ENCODE measurements around the gene CLASP2. TPM values are rescaled to one million over a fixed set of nuclear protein-coding genes. Genes with fewer than 3 reads are reported as not detected.

Gene CLASP2
- total RNA-seq, 1 donor from 2014 or later, result 69.4 TPM

- peak; percentile 67 for ATAC-seq
- no peak for DNase-seq (ENCODE audit: missing footprints)
- intact Hi-C loops (cut with DNase I), result no loop called here
Measured at GRCh38 chr3:33579840-33580239, 138.2 kb downstream of the CLASP2 start.

- intact Hi-C loops (cut with DNase I), result no loop called here
- no peak for DNase-seq (ENCODE audit: missing footprints)
- ATAC-seq, result no peak
Measured at GRCh38 chr3:33579178-33579510, 138.9 kb downstream of the CLASP2 start.

- DNase-seq (ENCODE audit: missing footprints) (no peak), ATAC-seq (no peak)
- intact Hi-C loops (cut with DNase I), result no loop called here
Measured at GRCh38 chr3:33578325-33579177, 139.5 kb downstream of the CLASP2 start.

- intact Hi-C loops (cut with DNase I), result no loop called here
Measured at GRCh38 chr3:33577588-33577987, 140.5 kb downstream of the CLASP2 start.

GRCh38 chr3:33577173-33577572 lies 140.9 kb downstream of the CLASP2 start:
- intact Hi-C loops (cut with DNase I), result no loop called here
- ATAC-seq, result no peak

More at GRCh38 chr3:33577588-33577987, 140.5 kb downstream of the CLASP2 start:
- no peak for DNase-seq (ENCODE audit: missing footprints)
- no peak for ATAC-seq

GRCh38 chr3:33575311-33575710 lies 142.7 kb downstream of the CLASP2 start:
- intact Hi-C loops (cut with DNase I), result no loop called here
- DNase-seq (ENCODE audit: missing footprints) (no peak), ATAC-seq (no peak)

More at GRCh38 chr3:33577173-33577572, 140.9 kb downstream of the CLASP2 start:
- no peak for DNase-seq (ENCODE audit: missing footprints)

- no peak for ATAC-seq
- intact Hi-C loops (cut with DNase I), result no loop called here
- DNase-seq (ENCODE audit: missing footprints), result no peak
Measured at GRCh38 chr3:33557829-33558228, 160.2 kb downstream of the CLASP2 start.

- DNase-seq (ENCODE audit: missing footprints), result no peak
- intact Hi-C loops (cut with DNase I), result no loop called here
- no peak for ATAC-seq
Measured at GRCh38 chr3:33557279-33557678, 160.8 kb downstream of the CLASP2 start.

- ATAC-seq (no peak), DNase-seq (ENCODE audit: missing footprints) (no peak)
- intact Hi-C loops (cut with DNase I), result no loop called here
Measured at GRCh38 chr3:33547101-33547500, 171.0 kb downstream of the CLASP2 start.

- ATAC-seq, result no peak
- no peak for DNase-seq (ENCODE audit: missing footprints)
- intact Hi-C loops (cut with DNase I), result no loop called here
Measured at GRCh38 chr3:33544126-33544525, 173.9 kb downstream of the CLASP2 start.

GRCh38 chr3:33543601-33544000 lies 174.5 kb downstream of the CLASP2 start:
- no peak for ATAC-seq
- intact Hi-C loops (cut with DNase I), result no loop called here
- no peak for DNase-seq (ENCODE audit: missing footprints)

GRCh38 chr3:33541918-33542317 lies 176.1 kb downstream of the CLASP2 start:
- intact Hi-C loops (cut with DNase I), result no loop called here
- DNase-seq (ENCODE audit: missing footprints) (no peak), ATAC-seq (no peak)

GRCh38 chr3:33538678-33539339 lies 179.2 kb downstream of the CLASP2 start:
- intact Hi-C loops (cut with DNase I), result no loop called here
- DNase-seq (ENCODE audit: missing footprints), result no peak
- peak; percentile 70 for ATAC-seq

- intact Hi-C loops (cut with DNase I), result loop anchor here (2.0 kb wide), 1 partner anchor 96 kb away; the partner anchor contains the start of gene UBP1
Measured at GRCh38 chr3:33537133-33537532, 180.9 kb downstream of the CLASP2 start.

GRCh38 chr3:33526787-33527186 lies 191.3 kb downstream of the CLASP2 start:
- DNase-seq (ENCODE audit: missing footprints) (no peak), ATAC-seq (no peak)
- intact Hi-C loops (cut with DNase I), result no loop called here

More at GRCh38 chr3:33537133-33537532, 180.9 kb downstream of the CLASP2 start:
- DNase-seq (ENCODE audit: missing footprints) (no peak), ATAC-seq (peak; percentile 71)

GRCh38 chr3:33525232-33525631 lies 192.8 kb downstream of the CLASP2 start:
- no peak for DNase-seq (ENCODE audit: missing footprints)
- intact Hi-C loops (cut with DNase I), result no loop called here
- no peak for ATAC-seq

GRCh38 chr3:33523093-33523667 lies 194.9 kb downstream of the CLASP2 start:
- intact Hi-C loops (cut with DNase I), result no loop called here
- DNase-seq (ENCODE audit: missing footprints) (no peak), ATAC-seq (no peak)

GRCh38 chr3:33521736-33522135 lies 196.3 kb downstream of the CLASP2 start:
- ATAC-seq, result no peak
- intact Hi-C loops (cut with DNase I), result no loop called here
- DNase-seq (ENCODE audit: missing footprints), result no peak

GRCh38 chr3:33513262-33513863 lies 204.7 kb downstream of the CLASP2 start:
- ATAC-seq (no peak), DNase-seq (ENCODE audit: missing footprints) (no peak)
- intact Hi-C loops (cut with DNase I), result no loop called here

Measured in Right ventricle myocardium inferior (tissue), 1 donor.